ENCODE results near the gene EDC3.

The EDC3 gene

DNA sequence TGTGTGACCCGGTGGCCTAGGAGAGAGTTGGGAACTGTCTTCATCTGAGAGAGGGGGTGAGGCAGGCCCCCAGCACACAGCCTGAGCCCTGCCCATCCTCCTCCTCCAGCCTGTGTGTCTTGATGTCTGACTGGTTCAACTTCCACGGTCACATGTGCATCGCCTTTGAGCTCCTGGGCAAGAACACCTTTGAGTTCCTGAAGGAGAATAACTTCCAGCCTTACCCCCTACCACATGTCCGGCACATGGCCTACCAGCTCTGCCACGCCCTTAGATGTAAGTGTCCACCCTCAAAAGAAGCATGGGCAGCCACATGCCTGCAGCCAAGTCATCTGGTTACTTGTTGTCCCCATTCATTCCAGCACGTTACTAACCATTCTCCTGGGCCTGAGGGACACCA is 70.1 kb downstream of the EDC3 start:
- no peaks in the 10 kb centered on the region for H3K27me3 Mint-ChIP-seq
- H3K27ac Mint-ChIP-seq (ENCODE audit: low read depth) = peak overlapping the region; percentile 41
- ATAC-seq (replicated peaks; ENCODE audit: extremely low read depth, poor library complexity, severe bottlenecking) (no peak), DNase-seq (ENCODE audit: low spot score in 2 of 2) (no peak)
- H3K9me3 Mint-ChIP-seq = no peaks in the 10 kb centered on the region
- peaks cover 55% of the 10 kb centered on the region for H3K36me3 Mint-ChIP-seq (ENCODE audit: insufficient read depth)
- no peak overlapping the region for H3K4me3 Mint-ChIP-seq
- H3K4me1 Mint-ChIP-seq = peaks cover 13% of the 10 kb centered on the region

DNA sequence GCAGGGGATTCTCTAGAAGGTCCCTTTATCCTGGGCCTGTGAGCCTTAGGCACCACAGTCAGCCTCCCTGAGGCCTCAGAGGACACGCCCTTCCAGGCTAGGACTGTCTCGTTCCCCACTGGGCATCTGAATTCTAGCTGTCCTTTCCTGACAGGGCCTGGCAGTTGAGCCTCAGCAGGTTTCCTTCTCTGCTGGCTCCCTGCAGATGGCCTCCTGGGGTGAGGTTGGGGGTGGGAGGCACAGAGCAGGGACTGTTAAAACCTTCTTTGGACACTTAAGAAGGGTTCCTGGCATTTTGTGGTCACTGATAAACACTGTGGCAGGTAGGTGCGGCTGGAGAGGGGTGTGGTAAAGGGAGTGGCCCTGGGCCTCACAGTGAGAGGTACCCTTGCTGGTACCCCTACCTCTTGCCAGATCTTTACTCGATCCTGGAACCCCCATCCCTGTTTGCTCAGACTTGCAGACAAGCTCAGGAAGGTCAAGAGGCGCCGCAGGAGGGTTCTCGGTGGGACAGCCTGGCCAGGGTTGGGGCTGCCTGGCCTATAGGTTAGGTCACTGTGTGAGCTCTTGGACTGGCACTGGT is 71.7 kb downstream of the EDC3 start:
- H3K4me1 Mint-ChIP-seq = peaks cover 29% of the 10 kb centered on the region
- ATAC-seq (replicated peaks; ENCODE audit: extremely low read depth, poor library complexity, severe bottlenecking) = no peak
- peaks cover 58% of the 10 kb centered on the region for H3K36me3 Mint-ChIP-seq (ENCODE audit: insufficient read depth)
- DNase-seq (ENCODE audit: low spot score in 2 of 2) = no peak
- H3K4me3 Mint-ChIP-seq = no peak overlapping the region
- no peak overlapping the region for H3K27ac Mint-ChIP-seq (ENCODE audit: low read depth)
- H3K27me3 Mint-ChIP-seq = no peaks in the 10 kb centered on the region
- H3K9me3 Mint-ChIP-seq = no peaks in the 10 kb centered on the region

DNA sequence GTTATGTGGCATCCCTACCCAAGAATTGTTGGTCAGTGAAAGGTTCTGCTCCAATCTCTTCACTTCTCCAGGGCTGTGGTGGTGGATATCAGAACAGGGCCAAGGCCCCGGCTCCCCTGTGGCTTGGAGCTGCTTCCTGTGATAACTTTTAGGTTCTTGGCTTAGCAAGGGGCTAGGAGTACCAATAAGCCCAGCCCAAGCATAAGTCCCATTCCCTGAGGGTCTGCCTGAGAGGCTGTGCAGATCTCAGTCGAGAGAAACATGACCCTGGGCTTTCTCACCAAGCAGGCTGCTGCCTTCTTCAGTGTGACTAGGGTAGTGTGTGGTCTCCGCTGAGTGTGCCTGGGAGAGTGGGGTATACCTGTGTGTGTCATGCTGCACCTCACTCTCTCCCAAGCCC is 73.1 kb downstream of the EDC3 start:
- no peaks in the 10 kb centered on the region for H3K9me3 Mint-ChIP-seq
- DNase-seq (ENCODE audit: low spot score in 2 of 2) = no peak
- no peak for ATAC-seq (replicated peaks; ENCODE audit: extremely low read depth, poor library complexity, severe bottlenecking)
- H3K36me3 Mint-ChIP-seq (ENCODE audit: insufficient read depth) = peaks cover 49% of the 10 kb centered on the region
- H3K27me3 Mint-ChIP-seq = no peaks in the 10 kb centered on the region
- H3K4me1 Mint-ChIP-seq = peaks cover 38% of the 10 kb centered on the region
- H3K27ac Mint-ChIP-seq (ENCODE audit: low read depth) = no peak overlapping the region
- no peak overlapping the region for H3K4me3 Mint-ChIP-seq

DNA sequence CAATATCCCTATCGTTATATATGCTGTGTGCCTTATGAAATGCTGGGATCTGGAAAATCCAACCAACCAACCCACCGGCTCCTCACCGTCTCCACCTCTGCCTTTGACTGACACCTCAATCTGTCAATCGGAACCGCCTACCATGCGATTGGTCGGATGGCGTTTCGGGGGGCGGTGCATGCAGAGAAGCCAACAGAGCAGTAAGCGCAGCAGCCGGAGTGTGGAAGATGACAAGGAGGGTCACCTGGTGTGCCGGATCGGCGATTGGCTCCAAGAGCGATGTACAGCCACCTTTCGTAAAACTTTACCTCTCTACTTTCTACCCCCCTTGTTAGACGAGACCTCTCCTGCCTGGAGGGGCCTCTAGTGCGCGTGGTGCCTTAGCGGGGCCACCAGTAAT is 73.9 kb downstream of the EDC3 start:
- no peak for ATAC-seq (replicated peaks; ENCODE audit: extremely low read depth, poor library complexity, severe bottlenecking)
- Mint-ChIP-seq H3K9me3 (no peaks in the 10 kb centered on the region), H3K27me3 (no peaks in the 10 kb centered on the region), H3K36me3 (ENCODE audit: insufficient read depth) (peaks cover 44% of the 10 kb centered on the region), H3K27ac (ENCODE audit: low read depth) (peak overlapping the region; percentile 51), H3K4me1 (peaks cover 47% of the 10 kb centered on the region), H3K4me3 (no peak overlapping the region)
- DNase-seq (ENCODE audit: low spot score in 2 of 2) = no peak

DNA sequence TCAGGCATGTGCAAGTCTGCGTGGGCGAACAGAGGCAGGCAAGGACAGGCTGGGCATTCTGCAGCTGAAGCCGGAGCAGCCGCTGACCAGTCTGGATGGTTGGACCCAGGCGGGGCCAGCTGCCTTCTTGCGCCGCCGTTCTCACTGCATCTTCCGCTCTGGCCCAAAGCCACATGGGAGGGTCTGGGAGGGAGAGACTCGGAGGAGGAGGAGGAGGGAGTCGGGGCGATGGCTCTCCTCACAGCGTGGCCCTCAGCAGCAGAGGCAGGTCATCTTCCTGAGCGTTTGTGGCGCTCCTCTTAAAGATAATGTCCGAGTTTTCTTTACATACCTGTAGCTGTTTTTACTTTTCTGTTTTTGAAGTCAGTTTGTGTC is 74.3 kb downstream of the EDC3 start:
- Mint-ChIP-seq H3K9me3 (no peaks in the 10 kb centered on the region), H3K27ac (ENCODE audit: low read depth) (peak overlapping the region; percentile 67), H3K4me3 (no peak overlapping the region), H3K4me1 (peaks cover 51% of the 10 kb centered on the region), H3K27me3 (no peaks in the 10 kb centered on the region), H3K36me3 (ENCODE audit: insufficient read depth) (peaks cover 44% of the 10 kb centered on the region)
- DNase-seq (ENCODE audit: low spot score in 2 of 2) (no peak), ATAC-seq (replicated peaks; ENCODE audit: extremely low read depth, poor library complexity, severe bottlenecking) (no peak)

DNA sequence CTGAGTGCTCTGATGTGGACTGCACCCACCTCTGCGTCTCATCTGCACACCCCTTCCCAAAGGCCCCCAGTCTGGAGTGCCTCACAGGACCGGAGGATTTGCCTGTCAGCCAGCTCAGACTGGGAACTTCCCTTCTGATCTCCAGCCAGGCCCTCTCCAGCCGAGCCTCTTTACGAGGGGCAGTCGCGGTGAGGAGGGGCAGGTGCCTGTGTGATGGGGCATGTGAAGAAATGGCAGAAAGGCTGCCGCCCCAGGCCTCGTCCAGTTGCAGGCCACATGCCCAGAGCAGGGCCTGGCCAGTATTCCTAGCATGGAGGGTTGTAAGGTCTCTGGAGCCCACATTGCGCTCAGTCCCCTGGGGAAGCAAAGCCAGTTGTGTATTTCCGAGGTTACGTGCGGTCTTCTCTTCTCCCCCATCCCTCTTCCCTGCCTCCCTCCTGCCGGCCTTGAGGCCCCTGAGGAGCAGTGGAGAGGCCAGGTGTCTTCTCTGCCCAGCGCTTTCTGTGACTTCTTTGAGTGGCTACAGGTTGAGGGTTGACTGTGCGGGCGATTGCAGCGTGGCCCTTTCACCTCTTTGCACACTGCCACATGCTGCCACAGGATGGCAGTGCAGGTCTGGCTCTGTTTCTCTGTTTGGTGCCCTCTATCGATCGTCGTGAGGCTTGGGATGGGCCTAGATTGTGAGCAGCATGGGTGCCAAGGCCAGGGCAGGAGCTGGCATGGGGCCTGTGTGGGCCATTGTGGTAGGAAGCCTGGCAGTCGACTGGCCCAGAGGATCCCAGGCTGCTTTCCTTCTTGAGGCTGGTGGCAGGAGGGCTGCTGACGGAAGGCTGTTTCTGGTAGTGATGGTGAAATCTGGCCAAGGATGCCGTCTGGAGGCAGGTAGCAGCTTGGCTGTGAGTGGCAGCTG is 74.9 kb downstream of the EDC3 start:
- DNase-seq (ENCODE audit: low spot score in 2 of 2) (peak; percentile 44 to 62), ATAC-seq (replicated peaks; ENCODE audit: extremely low read depth, poor library complexity, severe bottlenecking) (peak; percentile 80)
- Mint-ChIP-seq H3K36me3 (ENCODE audit: insufficient read depth) (peaks cover 43% of the 10 kb centered on the region), H3K27me3 (no peaks in the 10 kb centered on the region), H3K4me3 (no peak overlapping the region), H3K4me1 (peaks cover 53% of the 10 kb centered on the region), H3K27ac (ENCODE audit: low read depth) (peak overlapping the region; percentile 67), H3K9me3 (no peaks in the 10 kb centered on the region)

DNA sequence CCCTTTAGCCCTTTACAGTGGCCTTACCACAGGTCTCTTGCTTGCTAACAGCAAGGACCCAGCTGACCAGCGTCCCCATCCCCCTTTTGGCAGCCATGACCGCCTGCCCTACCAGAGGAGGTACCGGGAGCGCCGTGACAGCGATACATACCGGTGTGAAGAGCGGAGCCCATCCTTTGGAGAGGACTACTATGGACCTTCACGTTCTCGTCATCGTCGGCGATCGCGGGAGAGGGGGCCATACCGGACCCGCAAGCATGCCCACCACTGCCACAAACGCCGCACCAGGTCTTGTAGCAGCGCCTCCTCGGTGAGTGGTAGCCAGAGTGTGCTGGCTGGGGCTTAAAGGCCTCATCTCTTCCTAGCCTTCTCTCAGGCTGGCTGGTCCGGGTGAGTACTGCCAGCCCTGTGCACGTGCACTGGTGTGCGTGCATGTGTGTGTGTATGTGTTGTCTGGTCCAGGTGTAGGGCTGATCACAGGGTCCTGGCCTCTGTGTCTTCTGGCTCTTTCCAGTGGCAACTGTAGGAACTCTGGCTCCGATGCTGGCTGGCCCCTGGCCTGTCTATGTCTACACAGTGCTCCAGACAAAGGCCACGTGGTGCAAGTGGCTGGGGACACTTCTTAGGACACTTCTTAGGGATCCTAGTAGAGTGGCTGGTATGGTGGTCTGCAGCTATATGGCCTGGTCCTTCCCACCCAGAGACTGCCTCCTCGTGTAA is 75.7 kb downstream of the EDC3 start:
- H3K9me3 Mint-ChIP-seq = no peaks in the 10 kb centered on the region
- H3K4me3 Mint-ChIP-seq = no peak overlapping the region
- H3K27me3 Mint-ChIP-seq = no peaks in the 10 kb centered on the region
- no peak for ATAC-seq (replicated peaks; ENCODE audit: extremely low read depth, poor library complexity, severe bottlenecking)
- peaks cover 49% of the 10 kb centered on the region for H3K4me1 Mint-ChIP-seq
- no peak for DNase-seq (ENCODE audit: low spot score in 2 of 2)
- H3K36me3 Mint-ChIP-seq (ENCODE audit: insufficient read depth) = peaks cover 36% of the 10 kb centered on the region
- peak overlapping the region; percentile 32 for H3K27ac Mint-ChIP-seq (ENCODE audit: low read depth)

DNA sequence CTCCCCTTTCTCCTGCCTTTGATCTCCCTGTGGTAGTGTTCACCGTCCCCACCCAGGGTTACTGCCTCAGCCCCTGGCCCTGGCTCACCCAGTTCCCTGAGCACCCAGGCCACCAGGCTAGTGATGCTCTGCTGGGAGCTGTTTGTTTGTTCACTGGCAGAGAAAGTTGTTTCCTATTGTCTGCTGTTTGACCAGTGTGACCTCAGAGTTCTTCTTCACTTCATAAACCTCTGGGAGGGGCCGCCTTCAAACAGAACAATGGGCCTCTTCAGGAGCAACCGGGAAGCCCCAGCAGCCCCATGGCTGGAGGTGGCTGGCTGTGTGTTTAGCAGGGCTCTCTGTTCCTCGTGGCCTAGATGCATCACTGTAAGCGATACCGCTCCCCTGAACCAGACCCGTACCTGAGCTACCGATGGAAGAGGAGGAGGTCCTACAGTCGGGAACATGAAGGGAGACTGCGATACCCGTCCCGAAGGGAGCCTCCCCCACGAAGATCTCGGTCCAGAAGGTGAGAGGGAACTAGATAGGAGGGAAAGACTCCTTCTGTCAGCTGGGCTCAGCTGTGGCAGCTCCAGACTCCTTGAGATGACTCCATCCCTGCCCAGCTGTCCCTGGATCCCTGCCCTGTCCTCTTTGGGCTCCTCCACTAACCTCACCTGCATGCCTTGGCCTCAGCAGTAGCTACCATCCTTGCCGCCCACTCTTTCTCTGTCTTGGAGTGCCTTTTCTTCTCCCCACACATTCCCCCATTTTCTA is 76.8 kb downstream of the EDC3 start:
- H3K27me3 Mint-ChIP-seq = no peaks in the 10 kb centered on the region
- no peaks in the 10 kb centered on the region for H3K9me3 Mint-ChIP-seq
- peaks cover 49% of the 10 kb centered on the region for H3K4me1 Mint-ChIP-seq
- DNase-seq (ENCODE audit: low spot score in 2 of 2) (no peak), ATAC-seq (replicated peaks; ENCODE audit: extremely low read depth, poor library complexity, severe bottlenecking) (no peak)
- H3K4me3 Mint-ChIP-seq = peak overlapping the region; percentile 7
- H3K36me3 Mint-ChIP-seq (ENCODE audit: insufficient read depth) = peaks cover 34% of the 10 kb centered on the region
- peak overlapping the region; percentile 32 for H3K27ac Mint-ChIP-seq (ENCODE audit: low read depth)

DNA sequence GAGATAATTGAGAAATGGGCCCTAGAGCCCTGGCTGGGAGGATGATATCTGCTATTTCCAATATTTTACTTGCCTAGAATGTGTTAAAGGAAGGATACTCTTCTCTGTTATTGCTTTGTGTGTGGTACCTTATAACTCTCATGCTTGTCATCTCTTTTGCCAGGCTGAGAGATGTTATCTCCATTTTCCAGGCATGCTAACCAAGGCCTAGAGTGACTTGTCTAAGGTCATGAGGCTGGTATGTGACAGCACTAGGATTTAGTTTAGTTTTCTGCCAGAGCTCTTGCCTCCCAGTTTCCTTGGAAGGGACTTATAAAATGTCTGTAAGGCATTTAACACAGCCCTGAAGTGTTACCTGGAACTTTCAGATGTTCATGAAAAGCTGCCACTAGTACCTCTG is 78.8 kb downstream of the EDC3 start:
- peak overlapping the region; percentile 93 for H3K27ac Mint-ChIP-seq (ENCODE audit: low read depth)
- DNase-seq (ENCODE audit: low spot score in 2 of 2) (no peak), ATAC-seq (replicated peaks; ENCODE audit: extremely low read depth, poor library complexity, severe bottlenecking) (no peak)
- peaks cover 24% of the 10 kb centered on the region for H3K36me3 Mint-ChIP-seq (ENCODE audit: insufficient read depth)
- H3K27me3 Mint-ChIP-seq = no peaks in the 10 kb centered on the region
- H3K4me3 Mint-ChIP-seq = peak overlapping the region; percentile 92
- peaks cover 49% of the 10 kb centered on the region for H3K4me1 Mint-ChIP-seq
- no peaks in the 10 kb centered on the region for H3K9me3 Mint-ChIP-seq

DNA sequence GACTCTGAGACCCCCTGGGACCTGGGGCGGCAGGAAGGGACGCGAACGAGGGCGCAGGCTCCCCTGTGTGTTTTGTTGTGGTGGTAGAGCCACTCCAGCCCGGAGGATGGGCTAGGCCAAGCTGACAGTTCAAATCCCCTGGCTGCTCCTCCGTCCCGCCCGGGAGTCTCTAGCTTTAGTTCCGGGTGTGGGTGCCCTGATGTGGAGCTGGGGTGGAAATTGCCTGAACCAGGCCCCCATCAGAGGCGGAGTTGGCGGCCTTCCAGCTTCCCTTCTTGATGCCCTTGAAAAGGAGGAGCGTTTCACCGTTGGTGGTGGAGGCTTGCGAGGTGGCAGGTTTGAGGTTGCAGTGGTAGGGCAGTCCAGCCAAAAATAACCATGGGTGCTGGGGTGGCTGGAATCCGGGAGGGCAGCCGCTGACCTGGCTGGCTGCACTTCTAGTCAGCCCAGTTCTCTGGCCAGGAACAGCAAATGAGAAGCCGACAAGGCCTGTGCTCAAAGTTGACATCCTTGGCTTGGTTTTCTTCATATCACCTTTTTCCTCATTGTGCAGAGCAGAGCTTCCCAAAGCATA is 79.4 kb downstream of the EDC3 start:
- Mint-ChIP-seq H3K27ac (ENCODE audit: low read depth) (peak overlapping the region; percentile 93), H3K4me3 (peak overlapping the region; percentile 92), H3K9me3 (no peaks in the 10 kb centered on the region), H3K36me3 (ENCODE audit: insufficient read depth) (peaks cover 21% of the 10 kb centered on the region), H3K27me3 (no peaks in the 10 kb centered on the region), H3K4me1 (peaks cover 49% of the 10 kb centered on the region)
- ATAC-seq (replicated peaks; ENCODE audit: extremely low read depth, poor library complexity, severe bottlenecking) = peak; percentile 16
- peak; percentile 54 to 64 for DNase-seq (ENCODE audit: low spot score in 2 of 2)

DNA sequence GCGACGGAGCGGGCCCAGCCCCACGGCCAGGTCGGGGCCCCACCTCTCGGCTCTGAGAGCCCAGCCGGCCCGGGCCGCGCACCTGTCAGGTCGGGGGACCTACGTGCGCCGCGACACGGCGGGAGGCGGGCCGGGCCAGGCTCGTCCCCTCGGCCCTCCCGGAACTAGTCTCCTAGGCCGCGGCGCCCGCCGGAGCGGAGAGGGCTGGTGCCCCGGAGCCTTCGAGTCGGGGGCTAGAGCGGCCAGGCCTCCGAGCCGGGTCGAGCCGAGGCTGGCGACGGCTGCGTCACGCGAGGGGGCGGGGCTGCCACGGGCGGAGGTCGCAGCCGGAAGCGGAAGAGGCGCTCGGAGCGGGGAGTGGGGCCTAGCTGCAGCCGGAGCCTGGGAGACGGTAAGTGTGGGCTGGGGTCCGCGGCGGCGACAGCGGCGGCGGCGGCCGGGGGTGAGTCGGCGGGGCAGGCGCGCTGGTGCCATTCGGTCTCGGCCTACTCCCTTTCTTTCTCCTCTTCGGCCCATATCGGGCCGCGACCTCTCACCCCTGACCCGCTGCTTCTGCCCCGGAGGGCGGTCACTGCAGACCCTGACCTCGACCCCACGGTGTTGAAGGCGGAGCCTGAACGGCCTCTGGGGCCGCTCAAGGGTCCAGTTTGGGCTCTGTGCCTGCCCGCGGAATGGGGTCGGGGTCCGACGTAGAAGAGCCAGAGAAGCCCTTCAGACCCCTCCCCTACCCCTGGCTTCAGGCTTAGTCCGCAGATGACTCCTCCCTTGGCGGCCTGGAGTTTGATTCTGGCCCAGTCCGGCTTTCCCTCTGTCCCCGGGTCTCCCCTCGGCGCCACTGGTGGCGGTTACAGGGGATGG is 80.1 kb downstream of the EDC3 start, which contains the start of gene CLK3:
TSS of gene CLK3 (plus strand) at position 329 of the 858 bp plus-strand sequence. CDS start 3,361 bp downstream, outside the sequence.
- H3K27ac Mint-ChIP-seq (ENCODE audit: low read depth) = peak within 1 kb of the TSS; percentile 93
- no peaks in the 10 kb centered on the region for H3K27me3 Mint-ChIP-seq
- peak within 1 kb of the TSS; percentile 92 for H3K4me3 Mint-ChIP-seq
- H3K4me1 Mint-ChIP-seq = peaks cover 42% of the 10 kb centered on the region
- peaks cover 15% of the 10 kb centered on the region for H3K36me3 Mint-ChIP-seq (ENCODE audit: insufficient read depth)
- DNase-seq (ENCODE audit: low spot score in 2 of 2) (peak; percentile 91), ATAC-seq (replicated peaks; ENCODE audit: extremely low read depth, poor library complexity, severe bottlenecking) (peak; percentile 69)
- no peaks in the 10 kb centered on the region for H3K9me3 Mint-ChIP-seq
